DMS153 treated with DMSO at 0.1 percent for 48 hours (cell line): ENCODE results near the gene NKTR.
"Not testable (repeated sequence)": the region's sequence is repeated elsewhere in the genome, so short reads cannot be mapped to it uniquely, and the experiment has no call there.

Experiments
- DNase-seq: peaks from one replicate; lab custom pipeline; 2025; ENCODE audit not compliant: unreplicated experiment; lab: John Stamatoyannopoulos, UW

Gene NKTR

DNA sequence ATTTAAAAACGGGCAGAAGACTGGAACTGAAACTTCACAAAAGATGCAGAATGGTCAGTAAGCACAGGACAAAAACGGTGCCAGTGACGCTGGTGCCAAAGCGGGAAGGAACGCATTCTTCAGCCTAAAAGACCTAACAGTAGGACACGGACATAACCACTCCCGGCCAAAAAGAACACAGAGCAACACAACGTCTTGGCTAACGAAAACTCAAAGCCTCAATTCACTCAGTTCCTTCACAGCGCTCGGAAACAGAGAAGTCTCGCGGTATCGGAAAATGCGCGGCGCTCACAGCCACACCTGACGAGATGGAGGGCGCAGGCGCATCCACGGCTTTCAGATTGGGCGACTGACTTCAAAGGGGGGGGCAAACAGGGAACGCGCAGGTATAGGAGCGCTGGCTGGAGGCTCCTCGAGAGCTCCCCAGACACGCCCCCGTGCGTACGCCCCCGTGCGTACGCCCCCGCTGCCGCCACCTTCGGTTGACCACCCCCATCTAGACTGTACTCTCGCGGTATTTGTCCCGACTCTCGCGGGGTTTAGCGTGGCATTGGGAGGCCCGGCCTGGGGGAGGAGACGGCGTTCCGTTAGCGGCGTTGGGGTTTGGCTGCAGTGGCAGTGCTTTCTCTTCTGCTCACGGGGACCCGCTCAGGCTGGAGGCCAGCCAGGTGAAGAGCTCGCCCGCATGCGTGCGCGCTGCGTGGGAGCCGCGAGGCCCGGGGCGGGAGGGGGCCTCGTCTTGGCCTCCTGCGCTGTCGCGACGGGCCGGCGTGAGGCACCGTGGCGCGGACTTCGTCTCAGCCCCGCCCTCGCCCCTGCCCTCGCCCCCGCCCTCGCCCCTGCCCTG lies at the start of gene NKTR:
Gene NKTR, plus strand, starts transcription at position 576 of the 847 bp plus-strand sequence. CDS start 321 bp downstream, outside the sequence.
- DNase-seq = peak; percentile 69

DNA sequence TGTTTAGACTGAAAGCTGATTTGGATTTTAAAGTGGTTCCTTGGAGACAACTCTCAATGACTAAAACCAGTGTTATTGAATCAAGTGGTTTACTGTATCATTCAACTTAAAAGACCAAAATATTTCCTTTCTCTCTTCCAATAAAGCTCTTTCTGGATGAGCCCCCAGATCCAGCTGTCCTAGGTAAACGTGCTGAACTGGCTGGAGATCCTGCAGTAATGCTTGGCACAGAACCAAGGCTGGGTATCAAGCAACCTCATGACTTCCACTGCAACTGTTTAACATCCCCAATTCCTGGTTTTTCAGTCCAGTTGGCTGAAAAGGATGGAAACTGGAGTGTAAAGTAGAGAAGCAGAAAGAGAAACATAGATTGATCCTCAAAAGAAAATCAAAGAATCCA lies 47.7 kb upstream of the NKTR start:
- DNase-seq = no peak

DNA sequence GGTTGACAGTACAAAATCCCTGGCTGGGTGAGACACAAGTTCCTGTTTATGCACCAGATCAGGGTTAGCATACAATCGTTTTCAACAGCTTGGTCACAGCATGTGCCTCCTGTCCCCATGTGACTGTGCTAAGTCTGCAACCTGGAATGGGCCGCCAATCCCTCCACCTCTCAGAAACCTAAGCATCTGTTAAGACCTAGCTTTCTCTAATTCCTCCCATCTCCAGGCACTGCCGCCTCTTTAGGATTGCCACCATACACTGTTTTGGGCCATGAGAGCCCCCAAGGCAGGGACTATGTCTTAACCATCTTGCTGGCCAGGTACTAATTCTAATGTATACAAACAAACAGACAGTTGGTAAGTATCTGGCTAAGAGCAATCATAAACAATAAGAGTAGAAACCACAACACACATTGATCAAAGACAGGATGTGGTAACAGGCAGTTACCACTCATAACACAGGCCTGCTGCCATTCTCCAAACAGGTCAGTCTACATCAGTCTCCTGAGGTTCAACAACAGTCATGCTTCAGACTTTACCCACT lies 44.3 kb upstream of the NKTR start:
- DNase-seq = no peak

DNA sequence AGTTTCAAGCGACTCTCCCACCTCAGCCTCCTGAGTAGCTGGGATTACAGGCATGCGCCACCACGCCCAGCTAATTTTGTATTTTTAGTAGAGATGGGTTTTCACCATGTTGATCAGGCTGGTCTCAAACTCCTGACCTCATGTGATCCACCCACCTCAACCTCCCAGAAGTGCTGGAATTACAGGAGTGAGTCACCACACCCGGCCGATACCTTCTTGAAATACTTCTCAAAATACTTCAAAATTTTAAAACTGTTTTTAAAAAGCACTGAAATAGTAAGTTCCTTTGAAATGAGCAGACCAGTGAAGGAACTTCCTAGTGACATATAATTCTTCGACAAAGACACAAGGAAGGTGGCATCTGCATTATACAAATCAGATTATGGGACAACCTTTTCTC lies 43.7 kb upstream of the NKTR start:
- not testable (repeated sequence) for DNase-seq

DNA sequence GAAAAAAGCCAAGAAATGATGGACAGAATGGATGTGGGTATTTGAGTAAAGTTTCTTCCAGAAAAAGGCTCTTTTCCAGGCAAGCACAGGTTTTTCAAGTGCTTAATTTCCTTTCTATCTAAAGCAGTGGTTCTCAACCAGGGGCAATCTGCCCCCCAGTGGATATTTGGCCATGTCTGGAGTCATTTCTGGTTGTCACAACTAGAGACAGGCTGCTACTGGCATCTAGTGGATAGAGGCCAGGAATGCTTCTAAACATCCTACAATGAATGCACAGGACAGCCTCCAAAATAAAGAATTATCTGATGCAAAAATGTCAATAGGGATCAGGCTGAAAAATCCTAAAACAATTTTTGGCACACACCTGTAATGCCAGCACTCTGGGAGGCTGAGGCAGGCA lies 42.6 kb upstream of the NKTR start:
- no peak for DNase-seq

DNA sequence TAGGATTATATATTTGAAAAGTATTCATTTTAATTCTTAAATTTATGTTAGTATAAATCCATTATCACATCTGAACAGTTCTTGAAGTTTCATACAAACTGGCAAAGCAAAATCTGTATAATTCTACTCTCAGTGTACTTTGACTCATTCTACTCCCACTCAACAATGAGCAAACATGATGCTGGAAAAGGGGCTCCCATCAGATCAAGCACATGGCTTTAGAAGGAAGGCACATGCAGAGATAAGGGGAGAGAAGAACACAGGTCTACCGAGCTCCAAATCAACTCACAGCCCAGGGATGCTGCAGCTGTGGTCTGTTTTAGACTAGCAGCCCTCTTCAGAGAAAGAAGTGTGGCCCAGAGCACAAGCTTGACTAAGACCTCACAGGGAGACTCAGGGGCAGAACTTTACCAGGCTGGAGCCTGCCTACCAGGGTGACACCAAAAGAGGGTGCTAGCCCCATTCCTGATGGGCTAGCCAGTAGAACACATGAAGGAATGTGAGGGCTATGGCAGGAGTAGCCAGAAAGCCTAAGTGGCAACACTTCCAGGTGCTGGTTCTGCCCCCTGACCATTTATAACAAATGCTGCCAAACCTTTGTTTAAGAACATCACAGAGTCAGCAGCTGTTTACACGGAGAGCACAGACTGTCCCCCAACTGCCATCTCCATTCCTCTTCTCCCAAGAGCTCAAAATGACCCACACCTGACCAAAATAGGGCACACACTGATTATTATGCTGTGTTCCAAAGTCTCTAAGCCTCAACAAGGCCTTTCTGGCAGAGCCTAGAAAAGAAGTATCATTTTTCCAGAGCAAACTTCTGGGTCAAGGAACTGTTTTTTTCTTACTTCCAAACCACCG lies 38.2 kb upstream of the NKTR start:
- DNase-seq = no peak

DNA sequence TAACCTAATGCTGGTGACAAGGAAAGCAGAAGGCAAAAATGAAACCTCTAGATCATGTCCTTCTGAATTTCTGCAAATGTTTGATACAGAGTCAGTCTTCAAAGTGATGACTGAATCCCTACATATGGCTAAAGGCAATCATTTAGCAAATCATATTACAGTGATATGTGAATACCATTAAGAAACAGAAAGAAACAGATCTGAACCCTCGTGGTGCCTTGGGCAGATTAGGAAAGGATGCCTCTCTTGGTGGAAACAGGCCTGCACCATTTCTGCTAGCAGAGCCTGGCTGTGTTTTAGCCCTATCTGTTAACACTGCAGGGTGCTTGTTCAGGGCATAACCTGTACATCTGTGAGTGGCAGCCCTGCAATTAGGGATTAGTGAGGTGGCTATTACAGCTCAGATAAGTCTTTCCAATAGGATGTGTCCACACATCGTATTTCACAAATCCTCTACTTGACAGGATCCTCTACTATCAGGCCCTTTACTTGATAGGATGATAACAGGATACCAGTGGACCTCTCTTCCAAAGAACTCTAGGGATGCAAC lies 30.8 kb upstream of the NKTR start:
- DNase-seq = no peak

DNA sequence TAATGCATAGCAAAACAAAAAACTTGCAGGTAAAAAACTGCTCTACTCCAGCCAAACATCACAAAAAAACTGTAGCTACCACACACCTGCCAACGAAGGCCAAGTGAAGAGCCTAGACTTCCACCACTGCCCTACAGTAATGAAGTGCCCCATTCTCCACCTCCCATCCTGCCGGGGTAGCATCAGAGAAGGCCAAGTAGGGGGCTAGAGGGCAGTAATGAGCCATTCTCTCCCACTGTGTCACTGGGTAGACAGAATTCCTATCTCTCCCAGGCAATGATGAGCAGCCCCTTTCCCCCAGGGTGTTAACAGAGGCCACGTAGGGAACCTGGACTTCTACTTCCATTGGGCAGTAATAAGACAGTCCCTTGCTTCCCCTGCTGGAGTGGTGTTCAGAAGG lies 28.2 kb upstream of the NKTR start:
- DNase-seq = no peak

DNA sequence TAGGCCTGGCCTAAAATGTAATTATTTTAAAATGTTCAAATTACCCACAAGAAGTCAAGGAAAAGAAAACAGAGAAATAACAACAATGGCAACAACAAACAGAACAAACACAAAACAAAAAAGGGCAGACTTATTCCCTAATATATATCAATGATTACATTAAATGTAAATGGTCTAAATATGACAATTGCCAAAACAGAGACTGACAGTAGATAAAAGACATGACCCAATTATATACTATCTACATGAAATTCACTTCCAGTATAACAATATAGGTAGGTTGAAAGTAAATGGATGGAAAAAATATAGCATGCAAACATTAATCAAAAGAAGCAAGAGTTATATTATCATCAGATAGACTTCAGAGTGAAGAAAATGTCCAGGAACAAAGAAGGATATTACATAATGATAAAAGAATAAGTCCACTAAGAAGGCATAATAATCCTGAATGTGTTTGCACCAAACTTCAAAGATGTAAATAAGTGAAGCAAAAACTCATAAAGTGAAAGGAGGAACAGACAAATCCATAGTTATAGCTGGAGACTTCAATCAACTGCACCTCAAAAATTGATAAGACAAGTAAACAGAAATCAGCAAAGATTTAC lies 25.2 kb upstream of the NKTR start:
- no peak for DNase-seq

DNA sequence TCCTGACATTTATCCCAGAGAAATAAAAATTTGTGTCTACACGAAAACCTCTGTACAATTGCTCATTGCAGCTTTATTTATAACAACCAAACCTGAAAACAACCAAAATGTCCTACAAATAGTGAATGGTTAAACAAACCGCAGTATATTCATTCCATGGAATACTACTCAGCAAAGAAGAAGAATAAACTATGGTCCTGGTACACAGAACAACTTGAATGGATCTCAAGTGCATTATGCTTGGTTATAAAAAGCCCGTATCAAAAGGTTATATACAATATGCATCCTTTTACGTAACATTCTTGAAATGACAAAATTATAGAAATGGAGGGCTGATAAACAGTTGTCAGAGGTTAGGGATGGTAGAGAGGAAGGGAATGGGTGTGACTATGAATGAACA lies 22.4 kb upstream of the NKTR start:
- DNase-seq = no peak

DNA sequence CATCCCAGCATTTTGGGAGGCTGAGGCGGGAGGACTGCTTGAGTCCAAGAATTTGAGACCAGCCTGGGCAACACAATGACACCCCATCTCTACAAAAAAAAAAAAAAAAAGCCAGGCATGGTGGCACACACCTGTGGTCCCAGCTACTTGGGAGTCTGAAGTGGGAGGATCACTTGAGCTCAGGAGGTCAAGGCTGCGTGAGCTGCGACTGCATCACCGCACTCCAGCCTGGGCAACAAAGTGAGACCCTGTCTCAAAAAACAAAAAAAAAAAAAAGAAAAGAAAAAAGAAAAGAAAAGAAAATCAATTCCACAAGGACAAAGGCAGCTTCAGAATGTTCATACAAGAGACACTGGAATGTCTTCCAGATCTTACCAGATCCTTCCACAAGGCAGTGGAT lies 21.1 kb upstream of the NKTR start:
- not testable (repeated sequence) for DNase-seq

DNA sequence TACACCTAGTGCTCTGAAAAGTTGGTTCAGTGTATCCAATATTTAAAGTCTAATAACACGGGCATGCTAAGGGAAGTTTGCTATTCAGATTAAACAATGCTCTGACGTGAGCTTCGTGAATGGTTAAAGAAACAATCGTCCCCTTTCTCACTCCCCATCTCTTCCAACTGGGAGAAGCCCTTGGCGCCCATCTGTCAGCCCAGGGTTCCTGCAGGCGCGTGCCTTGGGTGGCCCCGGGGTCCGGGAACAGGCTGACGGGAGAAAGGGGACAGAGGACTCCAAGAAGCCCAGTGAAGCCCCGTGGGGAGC lies 19.1 kb upstream of the NKTR start:
- no peak for DNase-seq

DNA sequence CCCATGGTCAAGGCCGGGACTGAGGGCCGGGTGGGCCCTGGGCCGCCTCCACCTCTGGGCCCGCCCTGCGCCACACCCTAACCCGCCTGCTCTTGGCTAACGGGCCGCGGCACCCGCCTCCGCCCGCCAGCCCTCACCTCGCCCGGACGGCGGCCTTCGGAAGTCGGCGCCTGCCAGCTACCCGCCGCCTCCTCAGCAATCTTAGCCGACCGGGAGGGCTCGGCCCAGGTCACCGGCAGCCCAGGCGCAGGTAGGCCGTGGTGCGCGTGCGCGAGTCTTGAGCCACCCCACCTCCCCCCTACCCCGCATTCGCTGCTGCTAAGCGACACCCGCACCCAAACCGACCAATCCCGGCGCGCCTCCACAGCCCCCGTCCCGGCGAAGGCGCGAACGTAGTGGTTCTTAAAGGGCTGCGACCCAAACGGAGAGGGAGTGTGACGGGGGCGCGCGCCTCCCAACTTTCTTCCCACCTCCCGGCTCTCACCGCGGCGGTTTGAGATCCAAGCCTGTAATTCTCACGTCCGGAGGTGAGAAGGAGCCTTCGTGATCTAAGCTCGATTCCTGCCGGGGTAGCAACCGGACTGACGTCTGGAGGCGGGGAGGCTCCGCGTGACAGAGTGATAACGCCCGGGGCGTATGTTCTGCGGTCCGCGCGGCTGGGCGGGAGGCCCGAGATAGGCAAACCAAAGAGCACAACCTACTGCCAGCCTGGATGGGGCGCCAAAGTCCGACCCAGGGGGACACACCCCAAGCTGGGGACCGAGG lies 18.6 kb upstream of the NKTR start, which contains the start of gene SEC22C:
Gene SEC22C, minus strand, starts transcription at position 259 of the 765 bp plus-strand sequence. CDS start 12,921 bp downstream, outside the sequence.
- peak; percentile 52 for DNase-seq

DNA sequence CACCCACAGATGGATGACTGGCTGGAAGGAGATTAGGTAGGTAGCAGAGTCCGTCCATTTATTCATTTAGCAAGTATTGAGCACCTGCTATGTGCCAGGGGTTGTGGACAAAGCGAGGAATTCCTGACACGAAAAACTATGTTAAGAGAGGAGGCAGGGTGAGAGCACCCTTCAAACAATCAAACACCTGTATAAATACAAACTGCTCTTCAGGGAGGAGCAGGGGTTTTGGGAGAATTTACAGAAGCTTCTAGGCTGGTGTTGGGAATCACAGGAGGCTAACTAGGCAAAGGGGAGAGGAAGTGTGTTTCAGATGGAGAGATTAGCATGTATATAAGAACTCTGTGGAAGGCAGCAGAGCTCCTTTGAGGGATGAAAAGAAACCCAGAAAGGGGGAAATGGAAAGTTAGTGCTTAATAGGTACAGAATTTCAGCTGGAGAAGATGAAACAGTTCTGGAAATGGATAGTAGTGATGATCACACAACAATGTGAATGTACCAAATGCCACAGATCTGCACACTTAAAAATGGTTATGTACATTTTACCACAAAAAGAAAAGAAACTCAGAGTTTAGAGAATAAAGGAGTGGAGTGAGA lies 17.9 kb upstream of the NKTR start:
- no peak for DNase-seq

DNA sequence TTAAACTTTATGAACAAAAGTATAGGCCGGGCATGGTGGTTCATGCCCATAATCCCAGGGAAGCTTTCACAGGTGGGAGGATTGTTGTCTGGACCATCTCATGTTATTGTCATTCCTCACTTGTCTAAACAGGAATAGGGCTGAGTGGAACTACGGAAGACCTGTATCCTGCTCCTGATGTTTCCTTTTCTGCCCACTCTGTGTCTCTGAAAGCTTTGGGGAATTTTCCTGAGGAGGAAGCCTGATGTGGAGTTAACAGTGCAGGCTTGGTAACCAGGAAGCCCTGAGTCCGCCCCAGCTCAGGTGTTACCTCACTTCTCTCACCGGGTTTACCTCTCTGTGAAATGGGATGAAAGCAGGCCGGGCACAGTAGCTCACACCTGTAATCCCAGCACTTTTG lies 11.9 kb upstream of the NKTR start:
- no peak for DNase-seq

DNA sequence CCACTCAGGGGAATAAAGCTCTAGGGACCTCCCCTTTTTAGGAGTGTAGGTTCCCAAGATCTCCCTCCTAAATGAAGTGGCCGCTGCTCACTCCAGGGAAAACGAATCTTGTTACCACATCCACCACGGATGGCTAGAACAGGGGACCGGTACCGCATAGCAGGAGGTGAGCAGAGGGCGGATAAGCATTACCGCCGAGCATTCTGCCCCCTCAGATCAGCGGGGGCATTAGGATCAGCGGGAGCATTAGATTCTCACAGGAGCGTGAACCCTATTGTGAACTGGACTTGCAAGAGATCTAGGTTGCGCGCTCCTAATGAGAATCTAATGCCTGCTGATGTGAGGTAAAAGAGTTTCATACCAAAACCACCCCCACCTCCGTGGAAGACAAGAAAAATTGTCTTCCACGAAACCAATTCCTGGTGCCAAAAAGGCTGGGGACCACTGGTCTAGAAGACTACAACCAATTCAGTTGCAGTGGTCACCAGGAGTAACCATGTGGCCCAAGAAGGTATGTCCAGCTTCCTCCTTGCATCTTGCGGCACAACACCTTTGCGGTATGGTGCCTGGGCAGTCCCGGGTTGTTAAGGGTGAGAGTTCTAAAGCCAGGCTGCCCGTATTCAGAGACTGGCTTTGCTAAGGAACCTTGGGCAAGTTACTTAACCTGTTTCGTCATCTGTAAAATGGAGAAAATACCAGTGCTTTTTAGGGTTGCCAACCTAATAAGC lies 10.9 kb upstream of the NKTR start:
- no peak for DNase-seq

DNA sequence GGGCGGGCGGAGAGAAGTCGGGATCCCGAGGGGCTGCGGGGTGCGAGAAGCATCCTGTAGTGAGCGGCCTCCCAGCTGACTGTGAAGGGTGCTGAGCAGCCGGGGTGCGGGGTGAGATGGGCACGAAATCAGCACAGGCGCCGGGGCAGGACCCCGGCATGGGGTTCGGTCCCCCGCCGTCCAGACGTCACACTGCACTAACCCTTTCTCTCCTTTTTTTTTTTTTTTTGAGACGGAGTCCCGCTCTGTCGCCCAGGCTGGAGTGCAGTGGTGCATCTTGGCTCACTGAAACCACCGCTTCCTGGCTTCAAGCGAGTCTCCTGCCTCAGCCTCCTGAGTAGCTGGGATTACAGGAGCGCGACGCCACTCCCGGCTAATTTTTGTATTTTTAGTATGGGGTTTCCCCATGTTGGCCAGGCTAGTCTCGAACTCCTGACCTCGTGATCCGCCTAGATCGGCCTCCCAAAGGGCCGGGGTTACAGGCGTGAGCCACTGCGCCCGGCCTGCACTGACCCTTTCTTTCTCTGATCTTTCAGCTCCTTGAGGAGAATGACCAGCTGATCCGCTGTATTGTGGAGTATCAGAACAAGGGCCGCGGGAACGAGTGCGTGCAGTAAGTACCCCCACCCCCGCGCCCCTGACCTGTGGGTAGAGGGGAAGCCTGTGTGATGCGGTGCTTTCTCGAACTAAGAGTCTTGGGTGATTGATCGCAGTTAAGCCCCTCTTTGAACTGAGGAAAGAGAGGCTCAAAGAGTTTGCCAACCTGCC lies 9.3 kb upstream of the NKTR start:
- DNase-seq = no peak

DNA sequence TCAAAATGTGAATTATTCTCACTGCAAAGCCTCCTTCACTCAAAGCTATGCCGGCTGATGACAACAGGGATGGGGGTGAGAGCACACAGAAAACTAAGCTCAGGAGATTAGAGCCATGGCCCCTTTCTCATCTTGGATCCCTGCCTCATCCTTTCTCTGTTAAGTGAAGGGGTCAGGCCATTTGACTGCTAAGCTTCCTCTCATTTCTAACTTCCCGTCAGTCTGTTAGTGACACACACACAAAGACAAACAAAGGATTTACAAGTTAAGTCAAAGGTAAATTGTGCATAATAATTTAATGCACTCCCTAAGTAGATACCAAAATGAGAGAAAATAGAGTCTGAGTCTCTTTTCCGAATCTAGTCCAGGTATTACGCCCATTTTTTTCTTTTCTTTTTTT lies 8.7 kb upstream of the NKTR start:
- DNase-seq = no peak

DNA sequence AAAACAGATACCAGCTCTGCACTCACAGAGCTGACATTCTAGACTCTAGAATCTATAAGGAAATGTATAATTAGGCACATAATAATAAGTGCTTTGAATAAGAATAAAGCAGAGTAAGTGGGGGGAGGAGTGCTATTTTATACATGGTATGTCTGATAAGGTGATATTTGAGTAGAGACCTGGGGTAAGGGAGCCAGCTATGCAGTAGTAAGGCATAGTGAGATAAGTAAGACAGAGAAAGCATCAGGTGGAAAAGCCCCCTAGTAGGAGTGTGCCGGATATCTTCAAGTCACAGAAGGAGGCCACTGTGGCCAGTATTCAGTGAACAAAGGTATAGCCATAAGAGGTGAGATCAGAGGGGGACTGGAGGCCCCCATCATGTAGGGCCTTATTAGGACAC lies 6.9 kb upstream of the NKTR start:
- no peak for DNase-seq
